Astrocyte (in vitro differentiated cells and primary cell): ENCODE measurements around the gene NEURL1. TPM values are rescaled to one million over a fixed set of nuclear protein-coding genes. Genes with fewer than 3 reads are reported as not detected.

Source experiments
- DNase-seq: peaks from one replicate; pipeline ENCODE4 v3.0.0-alpha.2; 2010; ENCODE audit warnings: low read depth
- FAIRE-seq: peaks from 2 replicates; lab custom pipeline; 2011; peaks lifted over from hg19 to GRCh38; lab: Jason Lieb, UNC
- H2AFZ ChIP-seq: 2 replicates; pipeline ENCODE4 v1.6.0; 2012; ENCODE audit warnings: low read depth, low read length, inconsistent platforms
- H3K27ac ChIP-seq: 2 replicates; pipeline ENCODE4 v1.5.1; 2011; ENCODE audit warnings: low read depth, low read length, inconsistent platforms
- H3K27me3 ChIP-seq: 2 replicates; pipeline ENCODE4 v1.6.0; 2011; ENCODE audit warnings: low read length, inconsistent platforms; ENCODE audit not compliant: insufficient read depth
- H3K36me3 ChIP-seq: 2 replicates; pipeline ENCODE4 v1.5.1; 2011; ENCODE audit warnings: low read length, inconsistent platforms; ENCODE audit not compliant: insufficient read depth
- H3K4me1 ChIP-seq: 2 replicates; pipeline ENCODE4 v1.5.1; 2011; ENCODE audit warnings: low read length, inconsistent platforms; ENCODE audit not compliant: insufficient read depth
- H3K4me2 ChIP-seq: 2 replicates; pipeline ENCODE4 v1.6.0; 2012; ENCODE audit warnings: low read length, inconsistent platforms
- H3K4me3 ChIP-seq: 2 replicates; pipeline ENCODE4 v1.5.1; 2011; ENCODE audit warnings: low read depth, mild to moderate bottlenecking, low read length, inconsistent platforms; ENCODE audit not compliant: insufficient read depth
- H3K79me2 ChIP-seq: 2 replicates; pipeline ENCODE4 v1.6.0; 2012; ENCODE audit warnings: mild to moderate bottlenecking, low read length, inconsistent platforms; ENCODE audit not compliant: insufficient read depth
- H3K9ac ChIP-seq: 2 replicates; pipeline ENCODE4 v1.6.0; 2012; ENCODE audit warnings: mild to moderate bottlenecking, low read length, inconsistent platforms
- H3K9me3 ChIP-seq: 2 replicates; pipeline ENCODE4 v1.5.1; 2012; ENCODE audit warnings: low read depth, mild to moderate bottlenecking, low read length, inconsistent platforms; ENCODE audit not compliant: insufficient read depth
- H4K20me1 ChIP-seq: 2 replicates; pipeline ENCODE4 v1.6.0; 2012; ENCODE audit warnings: low read length, inconsistent platforms; ENCODE audit not compliant: insufficient read depth
- H3K27ac Mint-ChIP-seq: one replicate; pipeline ENCODE4 v1.8.0; 2021; ENCODE audit warnings: mild to moderate bottlenecking, mixed read lengths; ENCODE audit not compliant: unreplicated experiment
- H3K27me3 Mint-ChIP-seq: one replicate; pipeline ENCODE4 v1.8.0; 2021; ENCODE audit warnings: low read depth, mixed read lengths; ENCODE audit not compliant: unreplicated experiment
- H3K36me3 Mint-ChIP-seq: one replicate; pipeline ENCODE4 v1.8.0; 2021; ENCODE audit warnings: low read depth, mixed read lengths; ENCODE audit not compliant: unreplicated experiment
- H3K4me1 Mint-ChIP-seq: one replicate; pipeline ENCODE4 v1.8.0; 2021; ENCODE audit warnings: low read depth, mixed read lengths; ENCODE audit not compliant: unreplicated experiment
- H3K4me3 Mint-ChIP-seq: one replicate; pipeline ENCODE4 v1.8.0; 2021; ENCODE audit warnings: mild to moderate bottlenecking, moderate library complexity, mixed read lengths; ENCODE audit not compliant: unreplicated experiment
- H3K9me3 Mint-ChIP-seq: one replicate; pipeline ENCODE4 v1.8.0; 2021; ENCODE audit warnings: mild to moderate bottlenecking, mixed read lengths; ENCODE audit not compliant: unreplicated experiment
- EZH2 ChIP-seq: IDR thresholded peaks from 2 replicates; pipeline ENCODE4 v1.6.1; 2012; ENCODE audit warnings: mild to moderate bottlenecking, low read length, inconsistent platforms; ENCODE audit not compliant: insufficient read depth
- total RNA-seq: library from RNA; stranded (reverse); gene quantifications from 2 replicates; pipeline ENCODE4 v1.2.1, GENCODE V29; 2021
- TF ChIP-seq, protein P1 (sequence below): IDR thresholded peaks from 2 replicates; pipeline ENCODE4 v1.5.1; 2011; ENCODE audit warnings: low read depth, mild to moderate bottlenecking, inconsistent platforms, low read length, moderate library complexity; ENCODE audit not compliant: insufficient read depth

The NEURL1 gene
- total RNA-seq, 1 donor from 2014 or later: 1.5 TPM

DNA sequence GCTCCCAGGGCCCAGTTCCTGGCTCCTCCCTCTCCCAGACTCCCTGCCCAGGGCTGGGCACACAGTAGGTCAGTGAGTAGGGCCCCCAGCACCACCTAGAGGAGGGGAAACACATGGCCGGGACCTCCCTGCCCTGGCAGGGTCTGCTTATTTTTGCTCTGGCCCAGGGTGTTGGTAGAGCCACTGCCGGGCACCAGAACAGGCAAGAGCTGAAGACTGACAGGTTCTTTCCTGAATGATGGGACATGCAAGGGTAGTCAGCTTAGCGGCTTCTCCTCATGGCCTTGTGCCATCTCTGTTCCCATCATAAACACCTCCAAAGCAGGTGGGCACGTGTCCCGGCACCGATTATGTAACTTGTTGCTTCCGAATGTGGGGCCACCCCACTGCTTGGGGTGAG is 86.5 kb downstream of the NEURL1 start:
- TF ChIP-seq, protein P1, sequence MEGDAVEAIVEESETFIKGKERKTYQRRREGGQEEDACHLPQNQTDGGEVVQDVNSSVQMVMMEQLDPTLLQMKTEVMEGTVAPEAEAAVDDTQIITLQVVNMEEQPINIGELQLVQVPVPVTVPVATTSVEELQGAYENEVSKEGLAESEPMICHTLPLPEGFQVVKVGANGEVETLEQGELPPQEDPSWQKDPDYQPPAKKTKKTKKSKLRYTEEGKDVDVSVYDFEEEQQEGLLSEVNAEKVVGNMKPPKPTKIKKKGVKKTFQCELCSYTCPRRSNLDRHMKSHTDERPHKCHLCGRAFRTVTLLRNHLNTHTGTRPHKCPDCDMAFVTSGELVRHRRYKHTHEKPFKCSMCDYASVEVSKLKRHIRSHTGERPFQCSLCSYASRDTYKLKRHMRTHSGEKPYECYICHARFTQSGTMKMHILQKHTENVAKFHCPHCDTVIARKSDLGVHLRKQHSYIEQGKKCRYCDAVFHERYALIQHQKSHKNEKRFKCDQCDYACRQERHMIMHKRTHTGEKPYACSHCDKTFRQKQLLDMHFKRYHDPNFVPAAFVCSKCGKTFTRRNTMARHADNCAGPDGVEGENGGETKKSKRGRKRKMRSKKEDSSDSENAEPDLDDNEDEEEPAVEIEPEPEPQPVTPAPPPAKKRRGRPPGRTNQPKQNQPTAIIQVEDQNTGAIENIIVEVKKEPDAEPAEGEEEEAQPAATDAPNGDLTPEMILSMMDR: no peak
- no peak for TF ChIP-seq EZH2
- H3K9me3 Mint-ChIP-seq: peaks cover 6% of the 10 kb centered on the region
- H3K4me3 ChIP-seq: no peak overlapping the region
- peaks cover 4% of the 10 kb centered on the region for H3K4me1 Mint-ChIP-seq
- H3K27me3 ChIP-seq: peaks cover 69% of the 10 kb centered on the region
- FAIRE-seq (no peak), DNase-seq (no peak)
- no peaks in the 10 kb centered on the region for H3K4me1 ChIP-seq
- H3K27ac ChIP-seq: no peak overlapping the region
- peaks cover 3% of the 10 kb centered on the region for H3K36me3 Mint-ChIP-seq
- no peak overlapping the region for H3K27ac Mint-ChIP-seq
- no peak overlapping the region for H3K9ac ChIP-seq
- peaks cover 59% of the 10 kb centered on the region for H3K27me3 Mint-ChIP-seq
- H3K9me3 ChIP-seq: peaks cover 4% of the 10 kb centered on the region
- H2AFZ ChIP-seq: no peak overlapping the region
- H4K20me1 ChIP-seq: no peaks in the 10 kb centered on the region
- H3K79me2 ChIP-seq: no peaks in the 10 kb centered on the region
- no peak overlapping the region for H3K4me2 ChIP-seq
- no peak overlapping the region for H3K4me3 Mint-ChIP-seq
- no peaks in the 10 kb centered on the region for H3K36me3 ChIP-seq

DNA sequence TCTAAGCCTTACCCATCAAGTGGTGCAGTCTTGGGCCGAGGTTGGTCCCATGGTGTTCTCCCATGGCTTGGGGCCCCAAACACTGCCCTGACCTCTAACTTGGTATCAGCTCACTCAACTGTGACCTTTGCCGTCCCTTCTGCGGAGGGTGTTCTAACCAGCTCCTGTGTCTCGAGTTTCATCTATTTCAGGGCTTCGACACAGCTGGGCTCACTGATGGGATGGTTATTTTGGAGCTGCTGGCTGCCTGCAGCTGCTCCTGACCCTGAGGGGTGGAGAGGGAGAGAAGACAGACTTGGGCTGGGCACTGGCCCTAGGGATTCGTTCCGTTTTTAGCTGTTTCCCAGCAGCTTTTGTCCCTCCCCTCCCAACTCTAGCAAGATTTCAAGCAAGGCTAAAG is 86.9 kb downstream of the NEURL1 start:
- Histone ChIP-seq H4K20me1 (no peaks in the 10 kb centered on the region), H3K27me3 (peaks cover 73% of the 10 kb centered on the region), H3K4me3 (no peak overlapping the region), H3K79me2 (no peaks in the 10 kb centered on the region), H3K4me2 (no peak overlapping the region), H3K4me1 (no peaks in the 10 kb centered on the region), H3K9ac (no peak overlapping the region), H2AFZ (no peak overlapping the region), H3K9me3 (peaks cover 8% of the 10 kb centered on the region), H3K36me3 (no peaks in the 10 kb centered on the region), H3K27ac (no peak overlapping the region)
- DNase-seq (no peak), FAIRE-seq (no peak)
- Mint-ChIP-seq H3K36me3 (peaks cover 3% of the 10 kb centered on the region), H3K4me1 (peaks cover 4% of the 10 kb centered on the region), H3K9me3 (peaks cover 6% of the 10 kb centered on the region), H3K4me3 (no peak overlapping the region), H3K27ac (no peak overlapping the region), H3K27me3 (peaks cover 57% of the 10 kb centered on the region)
- TF ChIP-seq, protein P1: no peak
- no peak for TF ChIP-seq EZH2

DNA sequence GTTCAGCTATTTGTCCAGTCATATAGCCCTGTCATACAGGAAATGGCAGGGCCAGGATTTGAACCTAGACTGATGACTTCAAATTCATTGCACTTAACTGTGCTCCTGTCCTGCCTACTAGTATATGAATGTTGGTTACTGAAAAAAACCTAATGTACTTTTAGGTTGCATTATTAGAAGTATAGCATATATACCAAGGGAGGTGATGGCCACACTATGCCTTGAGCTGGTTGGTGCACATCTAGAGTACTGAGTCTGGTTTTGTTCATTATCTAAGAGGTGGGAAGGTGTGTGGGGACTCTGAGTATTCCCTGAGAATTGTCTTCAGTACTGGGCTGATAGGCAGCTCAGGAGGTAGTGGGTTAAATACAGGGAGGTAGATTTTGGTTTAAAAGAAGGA is 88.0 kb downstream of the NEURL1 start:
- H3K36me3 ChIP-seq: no peaks in the 10 kb centered on the region
- no peak overlapping the region for H3K4me3 Mint-ChIP-seq
- H2AFZ ChIP-seq: no peak overlapping the region
- H3K4me1 Mint-ChIP-seq: peaks cover 4% of the 10 kb centered on the region
- H3K9ac ChIP-seq: no peak overlapping the region
- H3K27ac Mint-ChIP-seq: no peak overlapping the region
- H3K4me3 ChIP-seq: no peak overlapping the region
- H3K4me2 ChIP-seq: no peak overlapping the region
- peaks cover 8% of the 10 kb centered on the region for H3K9me3 ChIP-seq
- H3K36me3 Mint-ChIP-seq: no peaks in the 10 kb centered on the region
- H3K79me2 ChIP-seq: no peaks in the 10 kb centered on the region
- TF ChIP-seq EZH2: no peak
- TF ChIP-seq, protein P1: no peak
- H3K4me1 ChIP-seq: no peaks in the 10 kb centered on the region
- FAIRE-seq (no peak), DNase-seq (no peak)
- no peaks in the 10 kb centered on the region for H4K20me1 ChIP-seq
- peaks cover 3% of the 10 kb centered on the region for H3K9me3 Mint-ChIP-seq
- peaks cover 76% of the 10 kb centered on the region for H3K27me3 ChIP-seq
- H3K27ac ChIP-seq: no peak overlapping the region
- H3K27me3 Mint-ChIP-seq: peaks cover 55% of the 10 kb centered on the region
